ENCODE results near the gene CMTM4. TPM values are rescaled to one million over a fixed set of nuclear protein-coding genes. Genes with fewer than 3 reads are reported as not detected.

The CMTM4 gene
- total RNA-seq, 1 donor from 2014 or later: 82.3 TPM

- Mint-ChIP-seq H3K4me1 (ENCODE audit: low read depth) (peaks cover 18% of the 10 kb centered on the region), H3K36me3 (ENCODE audit: insufficient read depth) (peaks cover 28% of the 10 kb centered on the region), H3K27me3 (no peaks in the 10 kb centered on the region), H3K9me3 (ENCODE audit: low read depth) (no peaks in the 10 kb centered on the region), H3K4me3 (ENCODE audit: low read depth) (no peak overlapping the region), H3K27ac (no peak overlapping the region)
- TF ChIP-seq, protein P1, sequence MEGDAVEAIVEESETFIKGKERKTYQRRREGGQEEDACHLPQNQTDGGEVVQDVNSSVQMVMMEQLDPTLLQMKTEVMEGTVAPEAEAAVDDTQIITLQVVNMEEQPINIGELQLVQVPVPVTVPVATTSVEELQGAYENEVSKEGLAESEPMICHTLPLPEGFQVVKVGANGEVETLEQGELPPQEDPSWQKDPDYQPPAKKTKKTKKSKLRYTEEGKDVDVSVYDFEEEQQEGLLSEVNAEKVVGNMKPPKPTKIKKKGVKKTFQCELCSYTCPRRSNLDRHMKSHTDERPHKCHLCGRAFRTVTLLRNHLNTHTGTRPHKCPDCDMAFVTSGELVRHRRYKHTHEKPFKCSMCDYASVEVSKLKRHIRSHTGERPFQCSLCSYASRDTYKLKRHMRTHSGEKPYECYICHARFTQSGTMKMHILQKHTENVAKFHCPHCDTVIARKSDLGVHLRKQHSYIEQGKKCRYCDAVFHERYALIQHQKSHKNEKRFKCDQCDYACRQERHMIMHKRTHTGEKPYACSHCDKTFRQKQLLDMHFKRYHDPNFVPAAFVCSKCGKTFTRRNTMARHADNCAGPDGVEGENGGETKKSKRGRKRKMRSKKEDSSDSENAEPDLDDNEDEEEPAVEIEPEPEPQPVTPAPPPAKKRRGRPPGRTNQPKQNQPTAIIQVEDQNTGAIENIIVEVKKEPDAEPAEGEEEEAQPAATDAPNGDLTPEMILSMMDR (IDR thresholded peaks at IDR 0.05; ENCODE audit: unreplicated experiment): no peak
- DNase-seq (ENCODE audit: low spot score, unreplicated experiment): no peak
Observed at GRCh38 chr16:66740533-66740932, 44.0 kb upstream of the CMTM4 start.

- no peak for DNase-seq (ENCODE audit: low spot score, unreplicated experiment)
- H3K4me1 Mint-ChIP-seq (ENCODE audit: low read depth): peaks cover 18% of the 10 kb centered on the region
- no peaks in the 10 kb centered on the region for H3K27me3 Mint-ChIP-seq
- peaks cover 30% of the 10 kb centered on the region for H3K36me3 Mint-ChIP-seq (ENCODE audit: insufficient read depth)
- H3K9me3 Mint-ChIP-seq (ENCODE audit: low read depth): no peaks in the 10 kb centered on the region
- H3K4me3 Mint-ChIP-seq (ENCODE audit: low read depth): no peak overlapping the region
- TF ChIP-seq, protein P1 (IDR thresholded peaks at IDR 0.05; ENCODE audit: unreplicated experiment): peak; percentile 71
- no peak overlapping the region for H3K27ac Mint-ChIP-seq
Observed at GRCh38 chr16:66740010-66740409, 43.5 kb upstream of the CMTM4 start.

- no peak for DNase-seq (ENCODE audit: low spot score, unreplicated experiment)
- H3K27ac Mint-ChIP-seq: no peak overlapping the region
- peaks cover 6% of the 10 kb centered on the region for H3K4me1 Mint-ChIP-seq (ENCODE audit: low read depth)
- TF ChIP-seq, protein P1 (IDR thresholded peaks at IDR 0.05; ENCODE audit: unreplicated experiment): no peak
- no peak overlapping the region for H3K4me3 Mint-ChIP-seq (ENCODE audit: low read depth)
- no peaks in the 10 kb centered on the region for H3K27me3 Mint-ChIP-seq
- no peaks in the 10 kb centered on the region for H3K9me3 Mint-ChIP-seq (ENCODE audit: low read depth)
- peaks cover 44% of the 10 kb centered on the region for H3K36me3 Mint-ChIP-seq (ENCODE audit: insufficient read depth)
Observed at GRCh38 chr16:66735891-66736290, 39.3 kb upstream of the CMTM4 start.

- no peak for DNase-seq (ENCODE audit: low spot score, unreplicated experiment)
- H3K27ac Mint-ChIP-seq: peak overlapping the region; percentile 8
Observed at GRCh38 chr16:66731101-66731500, 34.6 kb upstream of the CMTM4 start.

GRCh38 chr16:66728804-66729203 is 32.3 kb upstream of the CMTM4 start:
- Mint-ChIP-seq H3K4me3 (ENCODE audit: low read depth) (no peak overlapping the region), H3K27me3 (no peaks in the 10 kb centered on the region), H3K36me3 (ENCODE audit: insufficient read depth) (peaks cover 47% of the 10 kb centered on the region), H3K27ac (no peak overlapping the region), H3K4me1 (ENCODE audit: low read depth) (peaks cover 27% of the 10 kb centered on the region), H3K9me3 (ENCODE audit: low read depth) (no peaks in the 10 kb centered on the region)
- no peak for DNase-seq (ENCODE audit: low spot score, unreplicated experiment)
- TF ChIP-seq, protein P1 (IDR thresholded peaks at IDR 0.05; ENCODE audit: unreplicated experiment): no peak

More at GRCh38 chr16:66731101-66731500, 34.6 kb upstream of the CMTM4 start:
- no peak overlapping the region for H3K4me3 Mint-ChIP-seq (ENCODE audit: low read depth)
- TF ChIP-seq, protein P1 (IDR thresholded peaks at IDR 0.05; ENCODE audit: unreplicated experiment): no peak
- H3K4me1 Mint-ChIP-seq (ENCODE audit: low read depth): peaks cover 12% of the 10 kb centered on the region
- no peaks in the 10 kb centered on the region for H3K9me3 Mint-ChIP-seq (ENCODE audit: low read depth)
- H3K27me3 Mint-ChIP-seq: no peaks in the 10 kb centered on the region
- H3K36me3 Mint-ChIP-seq (ENCODE audit: insufficient read depth): peaks cover 44% of the 10 kb centered on the region

Data from progenitor cell of endocrine pancreas (in vitro differentiated cells).